WTC11 (cell line): ENCODE data around the gene PACSIN1. TPM values are rescaled to one million over a fixed set of nuclear protein-coding genes. Genes with fewer than 3 reads are reported as not detected.

Experiments used
- ATAC-seq: fragments of 200-7000 bp; cut with Tn5 transposase; 2 replicates; pipeline ENCODE4 v1.10.0; 2021; ENCODE audit warnings: mild to moderate bottlenecking, moderate library complexity
- CTCF ChIA-PET: fragments of 300-600 bp; sonication (Branson Sonifier 250); formaldehyde crosslinking; loops from one replicate; lab custom pipeline; 2021; ENCODE audit warnings: antibody characterized with exemption; lab: Charles Lee
- POLR2A ChIA-PET: fragments of 350-600 bp; sonication (Branson Sonifier 250); formaldehyde crosslinking; loops from one replicate; lab custom pipeline; 2021; ENCODE audit warnings: antibody characterized with exemption; lab: Charles Lee
- DNase-seq: peaks from one replicate; pipeline ENCODE4 v3.0.0; 2021; ENCODE audit warnings: low spot score
- H3K27ac Mint-ChIP-seq: 2 replicates; pipeline ENCODE4 v1.8.0; 2021; ENCODE audit warnings: mixed read lengths
- H3K27me3 Mint-ChIP-seq: 2 replicates; pipeline ENCODE4 v1.8.0; 2021; ENCODE audit warnings: low read depth, mild to moderate bottlenecking, moderate library complexity, mixed read lengths
- H3K36me3 Mint-ChIP-seq: 2 replicates; pipeline ENCODE4 v1.8.0; 2021; ENCODE audit warnings: mixed read lengths
- H3K4me1 Mint-ChIP-seq: 2 replicates; pipeline ENCODE4 v1.8.0; 2022; ENCODE audit warnings: mixed read lengths
- H3K4me3 Mint-ChIP-seq: 2 replicates; pipeline ENCODE4 v1.8.0; 2021; ENCODE audit warnings: mild to moderate bottlenecking, moderate library complexity, mixed read lengths
- H3K9me3 Mint-ChIP-seq: 2 replicates; pipeline ENCODE4 v1.8.0; 2021; ENCODE audit warnings: mixed read lengths
- AR ChIP-seq: fragments of 250-450 bp; sonication (Bioruptor Pico); IDR thresholded peaks from 2 replicates; pipeline ENCODE4 v1.9.0; 2021; ENCODE audit warnings: mild to moderate bottlenecking
- CREB1 ChIP-seq: sonication (generic); formaldehyde crosslinking; IDR thresholded peaks from 2 replicates; pipeline ENCODE4 v1.8.0; 2023; ENCODE audit warnings: mild to moderate bottlenecking, missing genetic modification reagents
- E2F1 ChIP-seq: sonication (generic); formaldehyde crosslinking; IDR thresholded peaks from 2 replicates; pipeline ENCODE4 v1.8.0; 2022; ENCODE audit warnings: mild to moderate bottlenecking, missing genetic modification reagents
- ELF4 ChIP-seq: sonication (generic); formaldehyde crosslinking; IDR thresholded peaks from 2 replicates; pipeline ENCODE4 v1.8.1; 2022; ENCODE audit warnings: low read depth, mild to moderate bottlenecking, moderate library complexity, missing genetic modification reagents
- ESRRA ChIP-seq: sonication (generic); formaldehyde crosslinking; IDR thresholded peaks from 2 replicates; pipeline ENCODE4 v1.8.1; 2022; ENCODE audit warnings: mild to moderate bottlenecking, missing genetic modification reagents, borderline replicate concordance
- FOXK1 ChIP-seq: sonication (generic); formaldehyde crosslinking; IDR thresholded peaks from 2 replicates; pipeline ENCODE4 v1.8.0; 2022; ENCODE audit warnings: mild to moderate bottlenecking, moderate library complexity, missing genetic modification reagents
- FOXP1 ChIP-seq: sonication (generic); formaldehyde crosslinking; IDR thresholded peaks from 2 replicates; pipeline ENCODE4 v1.8.0; 2022; ENCODE audit warnings: missing genetic modification reagents, mild to moderate bottlenecking, moderate library complexity, borderline replicate concordance
- GABPB1 ChIP-seq: sonication (generic); formaldehyde crosslinking; IDR thresholded peaks from 2 replicates; pipeline ENCODE4 v1.8.1; 2023; ENCODE audit warnings: mild to moderate bottlenecking, missing genetic modification reagents
- GTF2I ChIP-seq: fragments of 250-450 bp; sonication (Bioruptor Pico); conservative IDR thresholded peaks from 2 replicates; pipeline ENCODE4 v1.4.0; 2021; ENCODE audit warnings: mild to moderate bottlenecking
- IRF2 ChIP-seq: sonication (generic); formaldehyde crosslinking; IDR thresholded peaks from 2 replicates; pipeline ENCODE4 v1.8.0; 2022; ENCODE audit warnings: low read depth, missing genetic modification reagents, borderline replicate concordance
- NFATC4 ChIP-seq: fragments of 250-450 bp; sonication (Bioruptor Pico); IDR thresholded peaks from 2 replicates; pipeline ENCODE4 v1.9.0; 2021; ENCODE audit warnings: mild to moderate bottlenecking
- NR1H2 ChIP-seq: sonication (generic); formaldehyde crosslinking; IDR thresholded peaks from 2 replicates; pipeline ENCODE4 v1.9.0; 2021; ENCODE audit warnings: mild to moderate bottlenecking, moderate library complexity, missing genetic modification reagents
- NR3C1 ChIP-seq: sonication (generic); formaldehyde crosslinking; conservative IDR thresholded peaks from 2 replicates; pipeline ENCODE4 v1.8.1; 2023; ENCODE audit warnings: low read depth, mild to moderate bottlenecking, missing genetic modification reagents
- TEAD4 ChIP-seq: sonication (generic); formaldehyde crosslinking; IDR thresholded peaks from 2 replicates; pipeline ENCODE4 v1.8.0; 2022; ENCODE audit warnings: mild to moderate bottlenecking, missing genetic modification reagents
- ZNF138 ChIP-seq: sonication (generic); formaldehyde crosslinking; conservative IDR thresholded peaks from 2 replicates; pipeline ENCODE4 v1.8.1; 2022; ENCODE audit warnings: mild to moderate bottlenecking, moderate library complexity, missing genetic modification reagents
- ZNF232 ChIP-seq: sonication (generic); formaldehyde crosslinking; IDR thresholded peaks from 2 replicates; pipeline ENCODE4 v1.8.0; 2022; ENCODE audit warnings: mild to moderate bottlenecking, missing genetic modification reagents
- ZNF423 ChIP-seq: fragments of 250-450 bp; sonication (Bioruptor Pico); IDR thresholded peaks from 2 replicates; pipeline ENCODE4 v2.1.2; 2022; ENCODE audit warnings: mild to moderate bottlenecking, moderate library complexity
- ZNF512 ChIP-seq: sonication (generic); formaldehyde crosslinking; IDR thresholded peaks from 2 replicates; pipeline ENCODE4 v1.8.1; 2022; ENCODE audit warnings: missing genetic modification reagents, borderline replicate concordance
- total RNA-seq: library from RNA; stranded (reverse); gene quantifications from 3 replicates; pipeline ENCODE4 v1.2.3, GENCODE V29; 2021
- TF ChIP-seq, protein P1 (sequence below): sonication (generic); formaldehyde crosslinking; IDR thresholded peaks from 2 replicates; pipeline ENCODE4 v1.8.1; 2023; ENCODE audit warnings: mild to moderate bottlenecking, missing genetic modification reagents, moderate library complexity
- TF ChIP-seq, protein P2 (sequence below): sonication (generic); formaldehyde crosslinking; IDR thresholded peaks from 2 replicates; pipeline ENCODE4 v1.8.1; 2023; ENCODE audit warnings: mild to moderate bottlenecking, missing genetic modification reagents, moderate library complexity
- TF ChIP-seq, protein P3 (sequence below): fragments of 250-450 bp; sonication (Bioruptor Pico); IDR thresholded peaks from 2 replicates; pipeline ENCODE4 v1.9.0; 2021; ENCODE audit warnings: mild to moderate bottlenecking, borderline replicate concordance

The PACSIN1 gene
- total RNA-seq, 1 experiment from 2014 or later, result 12.6 TPM

- Mint-ChIP-seq H3K4me1 (peaks cover 2% of the 10 kb centered on the region), H3K4me3 (no peak overlapping the region), H3K27ac (no peak overlapping the region), H3K27me3 (no peaks in the 10 kb centered on the region), H3K9me3 (peaks cover 23% of the 10 kb centered on the region), H3K36me3 (peaks cover 12% of the 10 kb centered on the region)
- POLR2A ChIA-PET, result interaction anchor here (0.7 kb wide), 2 partner anchors 247 to 722 kb away, joined by 3 to 7 read pairs; no protein-coding TSS in a partner anchor
- ATAC-seq, result no peak
- DNase-seq, result no peak
- no peak for TF ChIP-seq AR (CRISPR knock-in tag)
- no peak for TF ChIP-seq ZNF138 (CRISPR knock-in tag)
- TF ChIP-seq CREB1, result no peak
- TF ChIP-seq GABPB1 (CRISPR knock-in tag), result no peak
- TF ChIP-seq TEAD4 (CRISPR knock-in tag), result no peak
- no peak for TF ChIP-seq NR3C1 (CRISPR knock-in tag)
- TF ChIP-seq NR1H2, result no peak
- TF ChIP-seq FOXK1 (CRISPR knock-in tag), result no peak
- TF ChIP-seq ELF4 (CRISPR knock-in tag), result no peak
- CTCF ChIA-PET, result no interaction called here
These were observed 30.3 kb downstream of the PACSIN1 start for GRCh38 chr6:34496103-34496685.

DNA sequence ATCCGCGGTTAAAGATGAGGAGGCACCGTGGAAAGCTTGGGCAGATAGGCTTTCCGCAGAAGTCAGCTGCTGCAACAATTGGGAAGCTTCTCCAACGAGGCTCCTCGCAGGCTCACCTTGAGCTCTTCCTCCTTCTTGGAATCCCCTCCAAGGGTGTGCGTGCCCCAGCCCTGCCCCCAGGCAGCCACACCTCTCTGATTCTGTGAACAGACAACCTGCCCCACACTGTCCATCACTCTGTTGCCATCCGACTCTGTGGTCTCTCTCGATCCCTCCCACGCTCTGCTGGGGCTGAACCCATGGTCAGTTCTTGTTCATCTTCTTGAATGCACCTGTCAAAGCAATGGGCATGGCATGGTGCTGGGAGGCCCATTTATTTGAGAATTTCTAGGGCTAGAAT lies 31.5 kb downstream of the PACSIN1 start:
- DNase-seq (no peak), ATAC-seq (no peak)
- H3K27me3 Mint-ChIP-seq, result no peaks in the 10 kb centered on the region
- no peak overlapping the region for H3K27ac Mint-ChIP-seq
- CTCF ChIA-PET, result no interaction called here
- H3K4me1 Mint-ChIP-seq, result no peaks in the 10 kb centered on the region
- H3K9me3 Mint-ChIP-seq, result peaks cover 31% of the 10 kb centered on the region
- peaks cover 15% of the 10 kb centered on the region for H3K36me3 Mint-ChIP-seq
- no peak overlapping the region for H3K4me3 Mint-ChIP-seq
- POLR2A ChIA-PET, result no interaction called here
- TF ChIP-seq IRF2 (CRISPR knock-in tag) (no peak), NFATC4 (CRISPR knock-in tag) (no peak), E2F1 (CRISPR knock-in tag) (no peak), ESRRA (CRISPR knock-in tag) (no peak), GTF2I (no peak), ZNF512 (CRISPR knock-in tag) (no peak), AR (CRISPR knock-in tag) (no peak), ZNF423 (CRISPR knock-in tag) (no peak), ZNF232 (CRISPR knock-in tag) (no peak), FOXP1 (CRISPR knock-in tag) (no peak)
- TF ChIP-seq, protein P1, sequence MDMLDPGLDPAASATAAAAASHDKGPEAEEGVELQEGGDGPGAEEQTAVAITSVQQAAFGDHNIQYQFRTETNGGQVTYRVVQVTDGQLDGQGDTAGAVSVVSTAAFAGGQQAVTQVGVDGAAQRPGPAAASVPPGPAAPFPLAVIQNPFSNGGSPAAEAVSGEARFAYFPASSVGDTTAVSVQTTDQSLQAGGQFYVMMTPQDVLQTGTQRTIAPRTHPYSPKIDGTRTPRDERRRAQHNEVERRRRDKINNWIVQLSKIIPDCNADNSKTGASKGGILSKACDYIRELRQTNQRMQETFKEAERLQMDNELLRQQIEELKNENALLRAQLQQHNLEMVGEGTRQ (CRISPR knock-in tag), result no peak
- TF ChIP-seq, protein P2, sequence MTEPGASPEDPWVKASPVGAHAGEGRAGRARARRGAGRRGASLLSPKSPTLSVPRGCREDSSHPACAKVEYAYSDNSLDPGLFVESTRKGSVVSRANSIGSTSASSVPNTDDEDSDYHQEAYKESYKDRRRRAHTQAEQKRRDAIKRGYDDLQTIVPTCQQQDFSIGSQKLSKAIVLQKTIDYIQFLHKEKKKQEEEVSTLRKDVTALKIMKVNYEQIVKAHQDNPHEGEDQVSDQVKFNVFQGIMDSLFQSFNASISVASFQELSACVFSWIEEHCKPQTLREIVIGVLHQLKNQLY (CRISPR knock-in tag), result no peak
- TF ChIP-seq, protein P3, sequence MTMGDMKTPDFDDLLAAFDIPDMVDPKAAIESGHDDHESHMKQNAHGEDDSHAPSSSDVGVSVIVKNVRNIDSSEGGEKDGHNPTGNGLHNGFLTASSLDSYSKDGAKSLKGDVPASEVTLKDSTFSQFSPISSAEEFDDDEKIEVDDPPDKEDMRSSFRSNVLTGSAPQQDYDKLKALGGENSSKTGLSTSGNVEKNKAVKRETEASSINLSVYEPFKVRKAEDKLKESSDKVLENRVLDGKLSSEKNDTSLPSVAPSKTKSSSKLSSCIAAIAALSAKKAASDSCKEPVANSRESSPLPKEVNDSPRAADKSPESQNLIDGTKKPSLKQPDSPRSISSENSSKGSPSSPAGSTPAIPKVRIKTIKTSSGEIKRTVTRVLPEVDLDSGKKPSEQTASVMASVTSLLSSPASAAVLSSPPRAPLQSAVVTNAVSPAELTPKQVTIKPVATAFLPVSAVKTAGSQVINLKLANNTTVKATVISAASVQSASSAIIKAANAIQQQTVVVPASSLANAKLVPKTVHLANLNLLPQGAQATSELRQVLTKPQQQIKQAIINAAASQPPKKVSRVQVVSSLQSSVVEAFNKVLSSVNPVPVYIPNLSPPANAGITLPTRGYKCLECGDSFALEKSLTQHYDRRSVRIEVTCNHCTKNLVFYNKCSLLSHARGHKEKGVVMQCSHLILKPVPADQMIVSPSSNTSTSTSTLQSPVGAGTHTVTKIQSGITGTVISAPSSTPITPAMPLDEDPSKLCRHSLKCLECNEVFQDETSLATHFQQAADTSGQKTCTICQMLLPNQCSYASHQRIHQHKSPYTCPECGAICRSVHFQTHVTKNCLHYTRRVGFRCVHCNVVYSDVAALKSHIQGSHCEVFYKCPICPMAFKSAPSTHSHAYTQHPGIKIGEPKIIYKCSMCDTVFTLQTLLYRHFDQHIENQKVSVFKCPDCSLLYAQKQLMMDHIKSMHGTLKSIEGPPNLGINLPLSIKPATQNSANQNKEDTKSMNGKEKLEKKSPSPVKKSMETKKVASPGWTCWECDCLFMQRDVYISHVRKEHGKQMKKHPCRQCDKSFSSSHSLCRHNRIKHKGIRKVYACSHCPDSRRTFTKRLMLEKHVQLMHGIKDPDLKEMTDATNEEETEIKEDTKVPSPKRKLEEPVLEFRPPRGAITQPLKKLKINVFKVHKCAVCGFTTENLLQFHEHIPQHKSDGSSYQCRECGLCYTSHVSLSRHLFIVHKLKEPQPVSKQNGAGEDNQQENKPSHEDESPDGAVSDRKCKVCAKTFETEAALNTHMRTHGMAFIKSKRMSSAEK (CRISPR knock-in tag), result no peak
